SK-MEL-5 (cell line): ENCODE data around the gene CTRL. TPM values are rescaled to one million over a fixed set of nuclear protein-coding genes. Genes with fewer than 3 reads are reported as not detected.

ENCODE experiments used
- DNase-seq: peaks from one replicate; pipeline ENCODE4 v3.0.0-alpha.2; 2016; ENCODE audit warnings: low read depth, low spot score
- in situ Hi-C: cut with HindIII; loops from 2 replicates; pipeline ENCODE4 v1.10.0; 2016; ENCODE audit warnings: low sequenced_read_pairs, high pct_unique_total_duplicates, low pct_unique_long_range_greater_than_20kb
- total RNA-seq: library from RNA; depleted of rRNA; stranded (reverse); fragments of >200 nt; shearing (Covaris generic); gene quantifications from 2 replicates; pipeline ENCODE4 v1.2.3, GENCODE V29; 2014

Gene CTRL
- total RNA-seq, 1 experiment from 2014 or later: 2.6 TPM

DNA sequence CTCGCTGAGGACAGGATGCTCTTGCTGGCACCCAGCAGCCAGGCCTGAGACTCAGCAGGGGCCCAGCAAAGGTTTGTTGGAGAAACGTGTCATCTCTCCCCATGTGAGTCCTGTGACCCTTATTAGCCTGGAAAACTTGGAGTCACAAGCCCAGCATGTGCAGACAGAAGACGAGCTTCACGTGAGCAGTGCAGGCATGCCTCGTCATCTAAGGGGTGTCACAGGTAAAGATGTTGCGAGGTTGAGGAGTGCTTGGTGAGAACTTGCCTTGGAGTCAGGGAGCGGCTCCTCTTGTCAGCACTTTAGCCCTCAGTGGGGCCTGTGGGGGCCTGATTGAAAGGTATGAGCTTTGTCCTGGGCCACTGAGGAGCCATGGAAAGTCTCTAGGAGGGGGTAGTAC is 2.1 kb upstream of the CTRL start:
- in situ Hi-C loops: no loop called here
- peak; percentile 28 for DNase-seq

DNA sequence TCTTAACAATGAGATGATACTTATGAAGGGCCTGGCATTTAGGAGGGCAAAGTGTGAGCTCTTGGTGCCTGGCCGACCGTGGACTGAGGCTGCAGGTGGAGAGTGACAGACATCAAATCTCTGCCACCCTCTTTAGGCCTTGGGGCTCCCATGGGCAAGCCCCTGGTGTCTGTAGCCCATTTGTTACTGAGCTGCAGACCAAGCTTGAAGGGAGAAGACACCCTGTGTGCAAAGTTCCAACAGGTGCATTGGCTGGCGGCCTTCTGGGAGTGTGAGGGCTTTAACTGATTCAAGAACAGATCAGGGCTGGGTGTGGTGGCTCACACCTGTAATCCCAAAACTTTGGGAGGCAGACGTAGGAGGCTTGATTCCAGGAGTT is 789 bp upstream of the CTRL start:
- in situ Hi-C loops: no loop called here
- no peak for DNase-seq

DNA sequence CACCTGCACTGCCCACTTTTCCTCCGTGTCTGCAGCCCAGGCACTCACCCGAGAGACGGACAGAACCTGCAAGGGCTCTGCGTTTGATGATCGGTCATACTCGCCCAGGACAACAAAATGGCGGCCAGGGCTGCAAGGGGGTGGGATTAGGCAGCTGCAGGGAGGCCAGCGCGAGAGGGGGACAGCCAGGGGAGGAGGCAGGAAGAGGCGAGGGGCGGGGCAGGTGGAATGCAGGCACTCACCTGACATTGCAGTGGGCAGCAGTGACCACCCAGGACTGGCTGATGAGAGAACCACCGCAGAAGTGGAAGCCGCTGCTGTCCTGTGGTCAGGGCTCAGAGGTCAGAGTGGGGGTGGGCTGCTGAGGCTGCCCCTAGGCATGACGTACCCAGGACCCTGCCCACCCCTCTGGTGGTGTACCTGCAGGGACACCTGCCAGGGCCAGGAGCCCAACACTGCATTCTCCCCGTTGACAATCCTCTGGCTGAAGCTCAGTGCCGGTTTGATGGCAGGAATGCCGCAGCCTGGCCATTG is 917 bp downstream of the CTRL start:
- in situ Hi-C loops: no loop called here
- DNase-seq: no peak

DNA sequence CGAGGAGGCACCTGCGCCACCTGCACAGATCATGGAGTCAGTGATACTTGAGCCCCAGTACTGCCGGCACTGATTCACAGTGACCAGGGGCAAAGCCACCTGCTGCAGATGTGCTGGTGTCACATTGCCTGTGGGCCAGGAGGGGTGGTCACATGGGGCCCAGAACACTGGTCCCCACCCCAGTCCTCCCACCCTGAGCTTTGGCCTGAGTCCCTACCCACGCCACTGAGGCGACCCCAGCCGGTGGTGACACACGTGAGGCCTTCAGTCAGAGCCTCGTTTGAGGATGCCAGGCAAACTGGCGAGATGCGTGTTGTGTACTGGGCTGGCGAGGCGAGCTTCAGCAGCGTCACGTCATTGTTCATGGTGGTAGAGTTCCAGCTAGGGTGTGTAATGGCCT is 1.5 kb downstream of the CTRL start:
- in situ Hi-C loops: no loop called here
- no peak for DNase-seq

- in situ Hi-C loops: no loop called here
- peak; percentile 67 for DNase-seq
These were observed 2.9 kb downstream of the CTRL start for GRCh38 chr16:67928561-67929364.

DNA sequence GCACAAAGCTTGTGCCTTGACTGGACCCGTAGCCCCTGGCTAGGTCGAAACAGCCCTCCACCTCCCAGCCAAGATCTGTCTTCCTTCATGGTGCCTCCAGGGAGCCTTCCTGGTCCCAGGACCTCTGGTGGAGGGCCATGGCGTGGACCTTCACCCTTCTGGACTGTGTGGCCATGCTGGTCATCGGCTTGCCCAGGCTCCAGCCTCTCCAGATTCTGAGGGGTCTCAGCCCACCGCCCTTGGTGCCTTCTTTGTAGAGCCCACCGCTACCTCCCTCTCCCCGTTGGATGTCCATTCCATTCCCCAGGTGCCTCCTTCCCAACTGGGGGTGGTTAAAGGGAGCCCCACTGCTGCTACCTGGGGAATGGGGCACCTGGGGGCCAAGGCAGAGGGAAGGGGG is 3.5 kb downstream of the CTRL start:
- in situ Hi-C loops: no loop called here
- DNase-seq: no peak

GRCh38 chr16:67927131-67927941 is 4.3 kb downstream of the CTRL start:
- no peak for DNase-seq
- in situ Hi-C loops: no loop called here

DNA sequence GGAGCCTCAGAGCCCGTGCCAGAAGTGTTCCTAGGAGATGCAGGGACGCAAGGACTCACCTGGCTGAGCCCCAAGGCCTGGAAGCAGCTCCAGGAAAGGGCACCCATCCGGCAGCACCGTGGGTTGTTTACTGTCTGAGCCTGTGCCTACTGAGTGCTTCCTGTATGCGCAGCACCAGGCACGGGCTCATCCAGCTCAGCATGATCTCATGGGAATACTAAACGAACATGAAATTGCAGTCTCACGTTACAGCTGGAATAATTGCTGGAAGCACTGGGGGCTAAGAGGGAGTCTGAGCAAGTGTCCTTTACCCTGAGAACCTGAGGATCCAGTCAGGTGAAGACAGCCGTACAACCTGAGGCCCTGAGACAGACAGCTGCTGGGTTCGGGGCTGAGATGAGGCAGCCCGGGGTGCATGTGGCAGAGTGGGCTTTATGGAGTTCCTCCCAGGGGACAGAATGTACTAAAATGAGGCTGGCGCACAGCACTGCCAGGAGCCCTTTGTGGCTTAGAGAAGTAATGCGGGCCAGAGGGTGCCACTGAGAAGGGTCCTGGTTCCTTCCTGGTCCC is 5.4 kb downstream of the CTRL start:
- peak; percentile 26 for DNase-seq
- in situ Hi-C loops: no loop called here

- DNase-seq: no peak
- in situ Hi-C loops: no loop called here
These were observed 7.3 kb downstream of the CTRL start for GRCh38 chr16:67924140-67924906.

DNA sequence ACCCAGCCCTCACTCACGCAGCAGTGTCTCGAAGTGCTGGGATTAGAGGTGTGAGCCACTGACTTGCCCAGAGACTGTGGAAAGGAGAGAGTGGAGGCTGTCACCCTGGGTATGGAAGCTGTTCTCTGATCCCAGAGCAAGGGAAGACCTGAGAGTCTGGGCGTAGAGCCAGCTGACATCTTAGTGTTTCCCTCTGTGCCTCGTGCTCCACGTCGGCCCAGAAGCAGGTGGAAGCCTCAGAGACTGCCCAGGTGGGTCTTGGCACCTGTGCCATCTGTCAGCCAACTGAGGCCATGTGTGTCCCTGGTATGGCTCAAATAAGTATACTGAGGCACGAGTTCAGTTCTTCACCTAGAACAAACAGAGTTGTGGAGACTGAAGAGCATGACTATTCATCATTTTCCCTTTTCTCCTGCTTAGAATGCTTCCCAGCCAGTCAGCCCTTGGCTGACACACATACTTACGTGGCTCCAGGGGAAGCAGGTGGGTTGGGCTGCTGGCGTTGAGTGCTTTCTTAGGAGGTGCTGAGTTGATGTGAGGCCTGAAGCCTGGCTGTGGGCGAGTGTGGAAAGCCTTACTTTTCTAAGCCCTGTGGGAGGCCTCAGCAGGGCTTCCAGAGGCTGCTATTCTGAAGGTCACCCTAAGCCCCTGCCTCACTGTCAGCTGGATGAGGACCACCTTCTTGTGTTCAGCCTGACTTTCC is 8.1 kb downstream of the CTRL start:
- no peak for DNase-seq
- in situ Hi-C loops: no loop called here

DNA sequence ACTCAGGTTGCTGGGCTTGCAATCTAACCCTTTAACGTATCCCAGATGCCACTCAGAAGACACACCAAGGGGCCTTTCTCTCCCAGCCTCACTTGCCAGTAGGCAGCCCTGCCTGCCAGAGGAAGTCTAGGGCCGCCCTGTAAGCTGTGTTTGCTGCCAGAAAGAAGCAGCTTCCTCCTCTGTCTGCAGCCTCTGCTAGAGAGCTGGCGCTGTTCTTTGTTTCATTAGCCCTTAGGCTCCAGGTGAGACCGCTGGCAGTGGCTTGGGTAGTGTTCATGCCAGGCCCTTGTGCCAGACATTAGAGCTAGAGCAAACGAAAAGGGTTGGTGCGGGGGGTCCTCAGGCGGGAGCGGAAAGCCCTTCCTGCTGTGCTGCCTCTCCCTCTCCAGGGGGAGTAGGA is 8.9 kb downstream of the CTRL start:
- in situ Hi-C loops: no loop called here

DNA sequence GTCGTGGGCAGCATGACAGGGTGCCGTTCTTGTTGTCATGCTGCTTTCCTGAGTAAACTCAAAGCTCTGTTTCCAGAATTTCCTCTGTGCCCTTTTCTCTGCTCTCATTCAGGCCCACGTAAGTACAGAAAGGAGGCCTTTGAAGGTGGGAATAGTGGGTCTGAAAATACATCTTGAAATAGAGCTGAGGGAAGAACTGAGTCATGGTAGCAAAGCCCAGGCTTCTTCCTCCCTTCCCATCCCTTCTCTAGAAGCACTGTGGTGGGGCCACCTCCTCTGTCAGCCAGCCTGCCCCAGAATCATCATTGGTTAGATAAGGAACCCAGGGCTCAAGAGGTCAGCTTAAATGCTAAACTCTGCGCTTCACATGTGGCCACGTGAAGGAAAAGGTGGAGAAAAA is 9.4 kb downstream of the CTRL start:
- no peak for DNase-seq
- in situ Hi-C loops: no loop called here

More for the DNA sequence above, 8.9 kb downstream of the CTRL start:
- no peak for DNase-seq

GRCh38 chr16:67919622-67920221 is 11.9 kb downstream of the CTRL start:
- in situ Hi-C loops: no loop called here
- no peak for DNase-seq

DNA sequence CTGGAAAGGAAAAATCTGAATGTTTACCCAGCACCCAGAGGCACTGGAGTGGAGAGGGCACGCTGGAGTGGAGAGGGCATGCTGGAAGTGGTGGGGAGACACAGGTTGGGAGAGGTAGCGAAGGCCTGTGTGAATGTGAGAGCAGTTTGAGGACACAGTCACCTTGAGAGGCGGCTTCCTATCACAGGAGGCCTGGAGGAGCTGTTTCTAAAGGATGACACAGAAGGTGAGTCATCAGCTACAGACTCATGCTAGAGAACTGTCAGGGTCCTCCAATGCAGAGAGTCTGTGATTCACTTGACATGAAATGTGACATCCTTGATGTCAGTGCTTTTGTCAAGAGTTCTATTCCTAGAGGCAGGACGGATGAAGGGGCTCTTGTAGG is 13.8 kb downstream of the CTRL start:
- in situ Hi-C loops: no loop called here
- DNase-seq: no peak

DNA sequence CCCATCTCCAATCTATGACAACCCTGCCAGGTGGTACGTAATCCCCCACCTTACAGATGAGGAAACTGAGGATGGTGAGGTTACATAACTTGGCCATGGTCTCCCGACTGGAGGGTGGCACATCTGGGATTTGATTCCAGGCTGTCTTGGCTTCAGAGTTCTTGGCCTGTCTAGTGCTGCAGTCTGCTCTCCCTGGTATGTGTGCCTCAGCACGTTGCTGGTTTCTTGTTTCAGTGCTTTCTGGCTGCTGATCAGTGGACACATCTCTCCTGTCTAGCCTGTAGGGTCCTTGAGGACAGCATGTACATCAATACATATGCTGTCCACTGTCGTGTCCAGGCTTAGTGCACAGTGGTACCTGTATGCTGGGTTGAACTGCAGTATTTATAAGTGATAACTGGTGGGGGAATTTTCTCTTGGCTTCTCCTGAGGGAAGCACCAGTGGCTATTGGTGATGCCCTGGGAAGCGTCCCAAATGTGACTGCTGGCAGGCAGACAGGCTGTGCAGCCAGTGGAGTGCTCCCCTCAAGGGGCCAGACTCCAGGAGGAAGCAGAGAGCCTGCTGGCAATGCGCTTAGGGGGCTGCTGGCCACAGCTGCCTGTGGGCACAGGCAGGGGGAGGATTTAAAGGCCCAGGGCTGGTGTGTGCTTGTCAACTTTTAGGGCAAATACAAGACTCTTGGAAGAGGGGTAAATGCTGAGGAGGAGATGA is 14.4 kb downstream of the CTRL start:
- no peak for DNase-seq
- in situ Hi-C loops: no loop called here
